OCI-LY1 (cell line): Measurements from ENCODE around the gene DIDO1.

Source experiments
- H2AFZ ChIP-seq: fragments of 200-600 bp; sonication (generic), shearing (Covaris generic); 2 replicates; pipeline ENCODE4 v1.6.0; 2014; ENCODE audit warnings: antibody characterized with exemption, mild to moderate bottlenecking, low read length
- H3F3A ChIP-seq: fragments of 200-600 bp; sonication (generic), shearing (Covaris generic); 2 replicates; pipeline ENCODE4 v1.6.0; 2014; ENCODE audit warnings: mild to moderate bottlenecking, antibody characterized with exemption, low read length, moderate library complexity; ENCODE audit not compliant: insufficient read depth
- H3K27ac ChIP-seq: fragments of 200-600 bp; sonication (generic); 2 replicates; pipeline ENCODE4 v1.5.1; 2014; ENCODE audit warnings: low read length, mixed run types, mild to moderate bottlenecking, low read depth; ENCODE audit not compliant: poor library complexity, severe bottlenecking
- H3K27me3 ChIP-seq: fragments of 200-600 bp; sonication (generic); 2 replicates; pipeline ENCODE4 v1.6.0; 2014; ENCODE audit warnings: antibody characterized with exemption, mild to moderate bottlenecking, low read length, moderate library complexity; ENCODE audit not compliant: insufficient read depth
- H3K36me3 ChIP-seq: fragments of 200-600 bp; sonication (generic); 2 replicates; pipeline ENCODE4 v1.6.1; 2014; ENCODE audit warnings: mild to moderate bottlenecking, antibody characterized with exemption, low read length, moderate library complexity, mixed read lengths; ENCODE audit not compliant: insufficient read depth
- H3K4me1 ChIP-seq: fragments of 200-600 bp; sonication (generic); 2 replicates; pipeline ENCODE4 v1.5.1; 2014; ENCODE audit warnings: mild to moderate bottlenecking, low read length, moderate library complexity; ENCODE audit not compliant: insufficient read depth, severe bottlenecking
- H3K4me2 ChIP-seq: fragments of 200-600 bp; sonication (generic), shearing (Covaris generic); 2 replicates; pipeline ENCODE4 v1.6.1; 2014; ENCODE audit warnings: low read length
- H3K4me3 ChIP-seq: fragments of 200-600 bp; sonication (generic); 2 replicates; pipeline ENCODE4 v1.5.1; 2014; ENCODE audit warnings: low read length, low read depth, mild to moderate bottlenecking, mixed read lengths; ENCODE audit not compliant: poor library complexity, severe bottlenecking
- H3K79me2 ChIP-seq: fragments of 200-600 bp; shearing (Covaris generic); 2 replicates; pipeline ENCODE4 v1.6.1; 2016; ENCODE audit warnings: mixed run types, low read length, mixed read lengths; ENCODE audit not compliant: insufficient read depth
- H3K9ac ChIP-seq: fragments of 200-600 bp; sonication (generic), shearing (Covaris generic); 2 replicates; pipeline ENCODE4 v1.6.1; 2014; ENCODE audit warnings: mild to moderate bottlenecking, low read length, mixed read lengths
- H3K9me2 ChIP-seq: fragments of 200-600 bp; sonication (generic), shearing (Covaris generic); 2 replicates; pipeline ENCODE4 v1.6.1; 2014; ENCODE audit warnings: low read depth, mild to moderate bottlenecking, low read length, mixed read lengths
- H3K9me3 ChIP-seq: fragments of 200-600 bp; shearing (Covaris generic); 2 replicates; pipeline ENCODE4 v1.6.1; 2014; ENCODE audit warnings: low read length, mixed read lengths
- H4K20me1 ChIP-seq: fragments of 200-600 bp; sonication (generic), shearing (Covaris generic); 2 replicates; pipeline ENCODE4 v1.6.0; 2016; ENCODE audit warnings: mild to moderate bottlenecking, low read length; ENCODE audit not compliant: insufficient read depth
- EZH2 ChIP-seq: fragments of 200-600 bp; sonication (generic), shearing (Covaris generic); IDR thresholded peaks from 2 replicates; pipeline ENCODE4 v1.8.0; 2017; ENCODE audit warnings: borderline replicate concordance, mixed run types, mild to moderate bottlenecking, antibody characterized with exemption, low read length, moderate library complexity, mixed read lengths
- TF ChIP-seq, protein P1 (sequence below): fragments of 200-600 bp; sonication (generic), shearing (Covaris generic); IDR thresholded peaks from 2 replicates; pipeline ENCODE4 v1.5.1; 2017; ENCODE audit warnings: mild to moderate bottlenecking, antibody characterized with exemption, low read length, moderate library complexity, mixed read lengths

DIDO1 gene

DNA sequence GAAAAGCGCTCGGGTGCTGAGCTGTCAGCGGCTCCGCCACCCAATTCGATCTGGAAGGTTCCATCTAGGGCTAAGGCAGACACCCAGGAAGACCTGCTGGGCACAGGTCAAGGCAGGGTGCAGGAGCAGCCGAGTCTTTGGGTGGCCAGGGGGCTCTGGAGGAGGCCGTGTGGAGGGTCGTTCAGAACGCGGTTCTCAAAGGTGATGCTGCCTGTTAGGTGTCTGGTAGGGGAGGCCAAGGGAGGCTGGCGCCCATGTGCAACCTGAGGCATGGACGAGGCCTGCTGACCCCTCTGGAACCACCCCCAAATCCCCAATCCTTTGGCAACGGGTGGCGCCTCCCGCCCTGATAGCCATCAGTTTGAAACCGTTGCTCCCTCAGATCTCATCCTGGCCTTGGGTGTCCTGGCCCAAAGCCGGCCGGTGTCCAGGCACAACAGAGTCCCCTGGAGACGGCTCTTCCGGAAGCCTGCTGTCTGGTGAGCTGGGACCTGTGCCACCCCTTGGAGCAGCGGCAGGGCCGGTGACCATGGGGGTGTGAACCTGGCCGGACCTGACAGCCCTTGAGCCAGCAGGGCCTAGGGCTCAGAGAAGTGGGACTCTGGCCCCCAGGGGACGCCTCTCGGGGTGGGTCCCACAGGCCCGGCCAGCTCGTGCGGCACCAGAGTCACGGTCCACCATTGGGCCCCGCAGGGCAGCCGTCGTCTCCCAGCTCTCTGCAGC is 36.7 kb upstream of the DIDO1 start:
- no peaks in the 10 kb centered on the region for H3K4me1 ChIP-seq

DNA sequence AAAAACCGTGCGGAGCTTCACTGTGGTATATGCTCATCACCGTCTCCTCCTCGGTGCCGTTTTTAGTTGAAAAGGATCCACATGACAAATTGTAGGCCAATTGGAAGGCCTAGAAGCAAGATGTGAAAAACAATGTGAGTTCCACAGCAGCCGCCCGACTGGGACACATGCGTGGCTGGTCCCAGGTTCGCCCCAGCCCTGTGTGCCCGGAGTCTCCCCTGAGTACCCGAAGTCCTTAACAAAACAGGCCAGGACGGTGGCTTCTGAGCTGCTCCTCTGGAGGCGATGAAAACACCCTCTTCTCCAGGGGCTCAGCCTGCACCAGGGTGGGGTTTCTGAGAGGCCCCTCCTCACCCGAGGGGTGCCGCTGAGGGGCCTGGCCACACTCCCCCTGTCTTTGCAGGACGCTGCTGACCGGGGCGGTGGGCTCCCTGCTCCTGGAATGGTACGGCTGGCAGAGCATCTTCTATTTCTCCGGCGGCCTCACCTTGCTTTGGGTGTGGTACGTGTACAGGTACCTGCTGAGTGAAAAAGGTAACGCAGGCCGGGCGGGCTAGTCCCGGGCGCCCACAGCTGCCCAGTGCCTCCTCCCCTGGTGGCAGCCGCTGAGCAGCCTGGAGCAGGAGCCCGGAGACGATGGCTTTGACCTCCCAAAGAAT is 36.0 kb upstream of the DIDO1 start:
- TF ChIP-seq, protein P1, sequence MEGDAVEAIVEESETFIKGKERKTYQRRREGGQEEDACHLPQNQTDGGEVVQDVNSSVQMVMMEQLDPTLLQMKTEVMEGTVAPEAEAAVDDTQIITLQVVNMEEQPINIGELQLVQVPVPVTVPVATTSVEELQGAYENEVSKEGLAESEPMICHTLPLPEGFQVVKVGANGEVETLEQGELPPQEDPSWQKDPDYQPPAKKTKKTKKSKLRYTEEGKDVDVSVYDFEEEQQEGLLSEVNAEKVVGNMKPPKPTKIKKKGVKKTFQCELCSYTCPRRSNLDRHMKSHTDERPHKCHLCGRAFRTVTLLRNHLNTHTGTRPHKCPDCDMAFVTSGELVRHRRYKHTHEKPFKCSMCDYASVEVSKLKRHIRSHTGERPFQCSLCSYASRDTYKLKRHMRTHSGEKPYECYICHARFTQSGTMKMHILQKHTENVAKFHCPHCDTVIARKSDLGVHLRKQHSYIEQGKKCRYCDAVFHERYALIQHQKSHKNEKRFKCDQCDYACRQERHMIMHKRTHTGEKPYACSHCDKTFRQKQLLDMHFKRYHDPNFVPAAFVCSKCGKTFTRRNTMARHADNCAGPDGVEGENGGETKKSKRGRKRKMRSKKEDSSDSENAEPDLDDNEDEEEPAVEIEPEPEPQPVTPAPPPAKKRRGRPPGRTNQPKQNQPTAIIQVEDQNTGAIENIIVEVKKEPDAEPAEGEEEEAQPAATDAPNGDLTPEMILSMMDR, result no peak
- no peak for TF ChIP-seq EZH2
- no peaks in the 10 kb centered on the region for H3K27me3 ChIP-seq
- H3K9ac ChIP-seq, result no peak overlapping the region
- H3K9me3 ChIP-seq, result no peaks in the 10 kb centered on the region
- no peaks in the 10 kb centered on the region for H3K9me2 ChIP-seq
- no peak overlapping the region for H2AFZ ChIP-seq
- no peaks in the 10 kb centered on the region for H3F3A ChIP-seq
- H3K4me2 ChIP-seq, result no peak overlapping the region
- no peak overlapping the region for H3K4me3 ChIP-seq
- H3K4me1 ChIP-seq, result no peaks in the 10 kb centered on the region
- H3K27ac ChIP-seq, result no peak overlapping the region
- no peaks in the 10 kb centered on the region for H3K79me2 ChIP-seq
- H3K36me3 ChIP-seq, result peaks cover 36% of the 10 kb centered on the region
- H4K20me1 ChIP-seq, result no peaks in the 10 kb centered on the region

More for the DNA sequence above, 36.7 kb upstream of the DIDO1 start:
- H3K4me3 ChIP-seq, result no peak overlapping the region
- H3K36me3 ChIP-seq, result peaks cover 29% of the 10 kb centered on the region
- no peak for TF ChIP-seq EZH2
- TF ChIP-seq, protein P1, result no peak
- H2AFZ ChIP-seq, result no peak overlapping the region
- no peaks in the 10 kb centered on the region for H3K9me2 ChIP-seq
- no peak overlapping the region for H3K4me2 ChIP-seq
- no peak overlapping the region for H3K27ac ChIP-seq
- no peaks in the 10 kb centered on the region for H3K9me3 ChIP-seq
- H4K20me1 ChIP-seq, result no peaks in the 10 kb centered on the region
- no peaks in the 10 kb centered on the region for H3K79me2 ChIP-seq
- H3K27me3 ChIP-seq, result no peaks in the 10 kb centered on the region
- no peaks in the 10 kb centered on the region for H3F3A ChIP-seq
- H3K9ac ChIP-seq, result no peak overlapping the region

DNA sequence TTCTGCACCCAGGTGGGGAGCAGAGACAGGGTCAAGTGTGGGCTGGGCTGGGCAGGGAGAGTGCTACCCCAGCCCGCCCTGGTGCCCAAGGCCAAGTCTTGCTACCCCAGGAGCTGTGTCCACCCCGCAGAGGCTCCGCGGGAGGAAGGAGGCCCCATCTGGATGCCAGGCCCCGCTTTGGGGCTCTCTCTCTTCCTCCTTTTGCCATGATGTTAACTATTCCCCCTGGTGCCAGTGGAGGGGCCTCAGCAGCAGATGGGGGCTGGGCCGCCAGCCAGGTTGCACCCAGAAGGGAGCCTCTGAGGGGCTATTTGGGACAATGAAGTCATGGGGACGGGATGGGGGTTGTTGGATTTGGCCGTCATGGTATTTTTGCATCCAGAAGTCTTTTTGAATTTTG is 35.5 kb upstream of the DIDO1 start:
- H2AFZ ChIP-seq, result no peak overlapping the region
- H3K4me3 ChIP-seq, result no peak overlapping the region
- H3K9ac ChIP-seq, result no peak overlapping the region
- peaks cover 38% of the 10 kb centered on the region for H3K36me3 ChIP-seq
- H4K20me1 ChIP-seq, result no peaks in the 10 kb centered on the region
- no peak for TF ChIP-seq EZH2
- TF ChIP-seq, protein P1, result no peak
- no peaks in the 10 kb centered on the region for H3F3A ChIP-seq
- H3K4me2 ChIP-seq, result no peak overlapping the region
- H3K79me2 ChIP-seq, result no peaks in the 10 kb centered on the region
- H3K27ac ChIP-seq, result no peak overlapping the region
- H3K9me3 ChIP-seq, result no peaks in the 10 kb centered on the region
- H3K9me2 ChIP-seq, result no peaks in the 10 kb centered on the region
- H3K4me1 ChIP-seq, result no peaks in the 10 kb centered on the region
- H3K27me3 ChIP-seq, result no peaks in the 10 kb centered on the region
